Colonic mucosa (tissue), 4 donors: ENCODE data around the gene VENTX. TPM values are rescaled to one million over a fixed set of nuclear protein-coding genes. Genes with fewer than 3 reads are reported as not detected.
"Not testable (repeated sequence)": the region's sequence is repeated elsewhere in the genome, so short reads cannot be mapped to it uniquely, and the experiment has no call there.

Source experiments
- DNase-seq: peaks from one replicate; pipeline ENCODE4 v3.0.0-alpha.2; 2020
- H3K27ac ChIP-seq: fragments of 200-600 bp; one replicate; pipeline ENCODE4 v1.8.0; 2021
- H3K27me3 ChIP-seq: fragments of 200-600 bp; one replicate; pipeline ENCODE4 v1.8.0; 2021
- H3K36me3 ChIP-seq: fragments of 200-600 bp; one replicate; pipeline ENCODE4 v1.8.0; 2021
- H3K4me1 ChIP-seq: fragments of 200-600 bp; one replicate; pipeline ENCODE4 v1.8.0; 2021; ENCODE audit warnings: mild to moderate bottlenecking
- H3K4me3 ChIP-seq: fragments of 200-600 bp; one replicate; pipeline ENCODE4 v1.8.0; 2021
- H3K9ac ChIP-seq, 2 donors: one replicate each; pipeline ENCODE4 v1.7.0; 2013; ENCODE audit warnings: control low read depth in 2 of 2, low read depth in 2 of 2, low read length in 2 of 2
- H3K9me3 ChIP-seq: fragments of 200-600 bp; one replicate; pipeline ENCODE4 v1.8.0; 2021
- CTCF ChIP-seq: fragments of 200-600 bp; IDR thresholded peaks from one replicate; pipeline ENCODE4 v1.8.0; 2022; ENCODE audit warnings: antibody characterized with exemption, mild to moderate bottlenecking
- intact Hi-C: fragments of 100-400 bp; cut with DNase I; formaldehyde crosslinking; loops from one replicate; pipeline ENCODE4 v1.14.1; 2022
- total RNA-seq, 2 donors: library from RNA; stranded (reverse); fragmentation: NEBNext Ultra II Directional in 1 of 2; extraction: Animal tissue kit (Norgen Biotek cat#: 25700) in 1 of 2; gene quantifications; one replicate each; pipeline ENCODE4 v1.2.1, GENCODE V29; 2021
- donor health status: healthy.
- donor health status: DM: no; HTN: no; CAD: no.
- donor health status: DM: no; HTN: no; CAD: no.

VENTX gene
- total RNA-seq, 2 donors from 2014 or later, result 0.15 to 0.24 TPM

GRCh38 chr10:133263674-133264073 is 26.0 kb downstream of the VENTX start:
- no peaks in the 10 kb centered on the region for H3K36me3 ChIP-seq
- H3K4me1 ChIP-seq, result peaks cover 26% of the 10 kb centered on the region
- no peak overlapping the region for H3K27ac ChIP-seq
- no peak for DNase-seq
- no peak for TF ChIP-seq CTCF
- no peaks in the 10 kb centered on the region for H3K9me3 ChIP-seq
- H3K27me3 ChIP-seq, result no peaks in the 10 kb centered on the region
- intact Hi-C loops, result loop anchor here (5.0 kb wide), 1 partner anchor 44 kb away; the partner anchor contains the start of genes TUBGCP2 and ZNF511
- H3K4me3 ChIP-seq, result no peak overlapping the region
- no peak overlapping the region for H3K9ac ChIP-seq

- Histone ChIP-seq H3K9me3 (no peaks in the 10 kb centered on the region), H3K36me3 (no peaks in the 10 kb centered on the region), H3K27ac (no peak overlapping the region), H3K27me3 (no peaks in the 10 kb centered on the region), H3K4me1 (peaks cover 24% of the 10 kb centered on the region), H3K9ac (no peak overlapping the region), H3K4me3 (no peak overlapping the region)
- DNase-seq, result peak; percentile 72
- TF ChIP-seq CTCF, result no peak
- intact Hi-C loops, result loop anchor here (5.0 kb wide), 1 partner anchor 43 kb away; the partner anchor contains the start of genes TUBGCP2 and ZNF511
Measured at GRCh38 chr10:133264461-133264860, 26.8 kb downstream of the VENTX start.

GRCh38 chr10:133265052-133265451 is 27.4 kb downstream of the VENTX start:
- peaks cover 24% of the 10 kb centered on the region for H3K4me1 ChIP-seq
- DNase-seq, intact Hi-C loops, H3K36me3 ChIP-seq, H3K27me3 ChIP-seq, H3K27ac ChIP-seq, H3K9me3 ChIP-seq, H3K4me3 ChIP-seq, H3K9ac ChIP-seq: not testable (repeated sequence)

GRCh38 chr10:133266056-133266795 is 28.6 kb downstream of the VENTX start:
- no peak overlapping the region for H3K4me3 ChIP-seq
- H3K36me3 ChIP-seq, result no peaks in the 10 kb centered on the region
- no peaks in the 10 kb centered on the region for H3K27me3 ChIP-seq
- no peaks in the 10 kb centered on the region for H3K9me3 ChIP-seq
- peaks cover 18% of the 10 kb centered on the region for H3K4me1 ChIP-seq
- intact Hi-C loops, result no loop called here
- H3K9ac ChIP-seq, result no peak overlapping the region
- H3K27ac ChIP-seq, result no peak overlapping the region
- no peak for DNase-seq
- no peak for TF ChIP-seq CTCF

GRCh38 chr10:133267293-133267692 is 29.6 kb downstream of the VENTX start:
- no peak for DNase-seq
- Histone ChIP-seq H3K9me3 (no peaks in the 10 kb centered on the region), H3K9ac (no peak overlapping the region), H3K4me1 (peaks cover 15% of the 10 kb centered on the region), H3K36me3 (no peaks in the 10 kb centered on the region), H3K4me3 (no peak overlapping the region), H3K27ac (no peak overlapping the region), H3K27me3 (no peaks in the 10 kb centered on the region)
- intact Hi-C loops, result no loop called here
- TF ChIP-seq CTCF, result no peak

- no peaks in the 10 kb centered on the region for H3K36me3 ChIP-seq
- H3K4me3 ChIP-seq, result no peak overlapping the region
- H3K27ac ChIP-seq, result no peak overlapping the region
- H3K9ac ChIP-seq, result no peak overlapping the region
- TF ChIP-seq CTCF, result no peak
- intact Hi-C loops, result no loop called here
- H3K9me3 ChIP-seq, result no peaks in the 10 kb centered on the region
- no peaks in the 10 kb centered on the region for H3K27me3 ChIP-seq
- peaks cover 9% of the 10 kb centered on the region for H3K4me1 ChIP-seq
- DNase-seq, result no peak
Measured at GRCh38 chr10:133267829-133268228, 30.2 kb downstream of the VENTX start.
